ENCODE results near the gene SPIRE1.

- no peak for TF ChIP-seq EZH2 (IDR thresholded peaks at IDR 0.05; ENCODE audit: borderline replicate concordance, low read length)
- TF ChIP-seq, protein P1, sequence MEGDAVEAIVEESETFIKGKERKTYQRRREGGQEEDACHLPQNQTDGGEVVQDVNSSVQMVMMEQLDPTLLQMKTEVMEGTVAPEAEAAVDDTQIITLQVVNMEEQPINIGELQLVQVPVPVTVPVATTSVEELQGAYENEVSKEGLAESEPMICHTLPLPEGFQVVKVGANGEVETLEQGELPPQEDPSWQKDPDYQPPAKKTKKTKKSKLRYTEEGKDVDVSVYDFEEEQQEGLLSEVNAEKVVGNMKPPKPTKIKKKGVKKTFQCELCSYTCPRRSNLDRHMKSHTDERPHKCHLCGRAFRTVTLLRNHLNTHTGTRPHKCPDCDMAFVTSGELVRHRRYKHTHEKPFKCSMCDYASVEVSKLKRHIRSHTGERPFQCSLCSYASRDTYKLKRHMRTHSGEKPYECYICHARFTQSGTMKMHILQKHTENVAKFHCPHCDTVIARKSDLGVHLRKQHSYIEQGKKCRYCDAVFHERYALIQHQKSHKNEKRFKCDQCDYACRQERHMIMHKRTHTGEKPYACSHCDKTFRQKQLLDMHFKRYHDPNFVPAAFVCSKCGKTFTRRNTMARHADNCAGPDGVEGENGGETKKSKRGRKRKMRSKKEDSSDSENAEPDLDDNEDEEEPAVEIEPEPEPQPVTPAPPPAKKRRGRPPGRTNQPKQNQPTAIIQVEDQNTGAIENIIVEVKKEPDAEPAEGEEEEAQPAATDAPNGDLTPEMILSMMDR (IDR thresholded peaks at IDR 0.05; ENCODE audit: low read length), result no peak
These were observed 51.2 kb downstream of the SPIRE1 start for GRCh38 chr18:12606592-12607315.
